ENCODE results near the gene DNAJB9. TPM values are rescaled to one million over a fixed set of nuclear protein-coding genes. Genes with fewer than 3 reads are reported as not detected.

DNAJB9 gene
- total and polyA plus RNA-seq, 9 of the 15 experiments (the other 6 are each of a cell fraction or from before 2014, with no cell fraction given) = 4.3 to 34.2 (median 9.6) TPM

- TF ChIP-seq, protein P1, sequence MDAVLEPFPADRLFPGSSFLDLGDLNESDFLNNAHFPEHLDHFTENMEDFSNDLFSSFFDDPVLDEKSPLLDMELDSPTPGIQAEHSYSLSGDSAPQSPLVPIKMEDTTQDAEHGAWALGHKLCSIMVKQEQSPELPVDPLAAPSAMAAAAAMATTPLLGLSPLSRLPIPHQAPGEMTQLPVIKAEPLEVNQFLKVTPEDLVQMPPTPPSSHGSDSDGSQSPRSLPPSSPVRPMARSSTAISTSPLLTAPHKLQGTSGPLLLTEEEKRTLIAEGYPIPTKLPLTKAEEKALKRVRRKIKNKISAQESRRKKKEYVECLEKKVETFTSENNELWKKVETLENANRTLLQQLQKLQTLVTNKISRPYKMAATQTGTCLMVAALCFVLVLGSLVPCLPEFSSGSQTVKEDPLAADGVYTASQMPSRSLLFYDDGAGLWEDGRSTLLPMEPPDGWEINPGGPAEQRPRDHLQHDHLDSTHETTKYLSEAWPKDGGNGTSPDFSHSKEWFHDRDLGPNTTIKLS (IDR thresholded peaks at IDR 0.05; ENCODE audit: borderline replicate concordance, low read depth) = peak; percentile 89
- no peak for TF ChIP-seq HMG20A (CRISPR knock-in tag; conservative IDR thresholded peaks at IDR 0.05)
- no peak for TF ChIP-seq ZNF143 (CRISPR knock-in tag; IDR thresholded peaks at IDR 0.05)
- peak; percentile 62 for TF ChIP-seq JUND (IDR thresholded peaks at IDR 0.05; ENCODE audit: borderline replicate concordance, low read depth, low read length)
- TF ChIP-seq JUND (tag; IDR thresholded peaks at IDR 0.05; ENCODE audit: borderline replicate concordance, low read depth, low read length) = peak; percentile 61; the same call in 2 of the 3 replicates
- TF ChIP-seq ZNF277 (CRISPR knock-in tag; IDR thresholded peaks at IDR 0.05; ENCODE audit: borderline replicate concordance) = no peak
- TF ChIP-seq, protein P2, sequence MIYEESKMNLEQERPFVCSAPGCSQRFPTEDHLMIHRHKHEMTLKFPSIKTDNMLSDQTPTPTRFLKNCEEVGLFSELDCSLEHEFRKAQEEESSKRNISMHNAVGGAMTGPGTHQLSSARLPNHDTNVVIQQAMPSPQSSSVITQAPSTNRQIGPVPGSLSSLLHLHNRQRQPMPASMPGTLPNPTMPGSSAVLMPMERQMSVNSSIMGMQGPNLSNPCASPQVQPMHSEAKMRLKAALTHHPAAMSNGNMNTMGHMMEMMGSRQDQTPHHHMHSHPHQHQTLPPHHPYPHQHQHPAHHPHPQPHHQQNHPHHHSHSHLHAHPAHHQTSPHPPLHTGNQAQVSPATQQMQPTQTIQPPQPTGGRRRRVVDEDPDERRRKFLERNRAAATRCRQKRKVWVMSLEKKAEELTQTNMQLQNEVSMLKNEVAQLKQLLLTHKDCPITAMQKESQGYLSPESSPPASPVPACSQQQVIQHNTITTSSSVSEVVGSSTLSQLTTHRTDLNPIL (CRISPR knock-in tag; IDR thresholded peaks at IDR 0.05) = peak; percentile 12; the same call in 1 of the 2 replicates
- TF ChIP-seq POLR2A (conservative IDR thresholded peaks at IDR 0.05) = peak; percentile 98
- TF ChIP-seq, protein P3, sequence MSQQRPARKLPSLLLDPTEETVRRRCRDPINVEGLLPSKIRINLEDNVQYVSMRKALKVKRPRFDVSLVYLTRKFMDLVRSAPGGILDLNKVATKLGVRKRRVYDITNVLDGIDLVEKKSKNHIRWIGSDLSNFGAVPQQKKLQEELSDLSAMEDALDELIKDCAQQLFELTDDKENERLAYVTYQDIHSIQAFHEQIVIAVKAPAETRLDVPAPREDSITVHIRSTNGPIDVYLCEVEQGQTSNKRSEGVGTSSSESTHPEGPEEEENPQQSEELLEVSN (IDR thresholded peaks at IDR 0.05; ENCODE audit: borderline replicate concordance in 1 of 2, extremely low read depth in 1 of 2, insufficient read depth in 1 of 2, insufficient read length in 1 of 2, low read depth in 1 of 2, low read length in 1 of 2, poor library complexity in 1 of 2, severe bottlenecking in 1 of 2) = peak; percentile 92 to 97
- TF ChIP-seq KDM5B (IDR thresholded peaks at IDR 0.05; ENCODE audit: insufficient replicate concordance, low read depth, low read length) = peak; percentile 87
- TF ChIP-seq, protein P4, sequence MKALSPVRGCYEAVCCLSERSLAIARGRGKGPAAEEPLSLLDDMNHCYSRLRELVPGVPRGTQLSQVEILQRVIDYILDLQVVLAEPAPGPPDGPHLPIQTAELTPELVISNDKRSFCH (CRISPR knock-in tag; IDR thresholded peaks at IDR 0.05) = no peak
- TF ChIP-seq, protein P4 (tag; IDR thresholded peaks at IDR 0.05) = no peak; the same call in 1 of the 2 replicates
- TF ChIP-seq, protein P5, sequence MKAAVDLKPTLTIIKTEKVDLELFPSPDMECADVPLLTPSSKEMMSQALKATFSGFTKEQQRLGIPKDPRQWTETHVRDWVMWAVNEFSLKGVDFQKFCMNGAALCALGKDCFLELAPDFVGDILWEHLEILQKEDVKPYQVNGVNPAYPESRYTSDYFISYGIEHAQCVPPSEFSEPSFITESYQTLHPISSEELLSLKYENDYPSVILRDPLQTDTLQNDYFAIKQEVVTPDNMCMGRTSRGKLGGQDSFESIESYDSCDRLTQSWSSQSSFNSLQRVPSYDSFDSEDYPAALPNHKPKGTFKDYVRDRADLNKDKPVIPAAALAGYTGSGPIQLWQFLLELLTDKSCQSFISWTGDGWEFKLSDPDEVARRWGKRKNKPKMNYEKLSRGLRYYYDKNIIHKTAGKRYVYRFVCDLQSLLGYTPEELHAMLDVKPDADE (conservative IDR thresholded peaks at IDR 0.05; ENCODE audit: control insufficient read depth, low read depth, low read length) = peak; percentile 50; the same call in 1 of the 2 replicates
- TF ChIP-seq TOE1 (IDR thresholded peaks at IDR 0.05; ENCODE audit: borderline replicate concordance) = peak; percentile 97
- TF ChIP-seq TOE1 (CRISPR knock-in tag; IDR thresholded peaks at IDR 0.05; ENCODE audit: borderline replicate concordance, low read depth) = no peak; the same call in 1 of the 2 replicates
- TF ChIP-seq, protein P6, sequence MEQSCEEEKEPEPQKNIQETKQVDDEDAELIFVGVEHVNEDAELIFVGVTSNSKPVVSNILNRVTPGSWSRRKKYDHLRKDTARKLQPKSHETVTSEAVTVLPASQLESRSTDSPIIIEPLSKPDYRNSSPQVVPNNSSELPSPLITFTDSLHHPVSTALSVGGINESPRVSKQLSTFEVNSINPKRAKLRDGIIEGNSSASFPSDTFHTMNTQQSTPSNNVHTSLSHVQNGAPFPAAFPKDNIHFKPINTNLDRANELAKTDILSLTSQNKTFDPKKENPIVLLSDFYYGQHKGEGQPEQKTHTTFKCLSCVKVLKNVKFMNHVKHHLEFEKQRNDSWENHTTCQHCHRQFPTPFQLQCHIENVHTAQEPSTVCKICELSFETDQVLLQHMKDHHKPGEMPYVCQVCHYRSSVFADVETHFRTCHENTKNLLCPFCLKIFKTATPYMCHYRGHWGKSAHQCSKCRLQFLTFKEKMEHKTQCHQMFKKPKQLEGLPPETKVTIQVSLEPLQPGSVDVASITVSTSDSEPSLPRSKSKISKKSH (CRISPR knock-in tag; IDR thresholded peaks at IDR 0.05) = peak; percentile 31; the same call in 1 of the 2 replicates
These were observed at the start of gene DNAJB9, which contains the start of gene THAP5 (continued) for GRCh38 chr7:108569381-108570145.

All from K562 (cell line).